Neural cell (in vitro differentiated cells): Measurements from ENCODE around the gene NLRX1. TPM values are rescaled to one million over a fixed set of nuclear protein-coding genes. Genes with fewer than 3 reads are reported as not detected.

Source experiments
- H2AFZ ChIP-seq: fragments of 200-600, 300-800 bp; sonication (generic), shearing (Covaris generic); 2 replicates; pipeline ENCODE4 v1.6.0; 2014; ENCODE audit warnings: low read depth, mild to moderate bottlenecking, antibody characterized with exemption, low read length, moderate library complexity
- H3F3A ChIP-seq: fragments of 200-600 bp; shearing (Covaris generic); 2 replicates; pipeline ENCODE4 v1.6.1; 2016; ENCODE audit warnings: mild to moderate bottlenecking, moderate library complexity, mixed read lengths, antibody characterized with exemption, low read length; ENCODE audit not compliant: insufficient read depth, poor library complexity, severe bottlenecking
- H3K27ac ChIP-seq: fragments of 200-600, 300-800 bp; sonication (generic), shearing (Covaris generic); 2 replicates; pipeline ENCODE4 v1.5.1; 2014; ENCODE audit warnings: mild to moderate bottlenecking, low read length, moderate library complexity
- H3K27me3 ChIP-seq: fragments of 300-800, 200-600 bp; sonication (generic), shearing (Covaris generic); 2 replicates; pipeline ENCODE4 v1.6.0; 2014; ENCODE audit warnings: mild to moderate bottlenecking, low read depth, low read length, moderate library complexity; ENCODE audit not compliant: insufficient read depth
- H3K36me3 ChIP-seq: fragments of 300-800, 200-600 bp; sonication (generic), shearing (Covaris generic); 2 replicates; pipeline ENCODE4 v1.5.1; 2014; ENCODE audit warnings: mild to moderate bottlenecking, antibody characterized with exemption, low read length, moderate library complexity; ENCODE audit not compliant: insufficient read depth
- H3K4me2 ChIP-seq: fragments of 300-800, 200-600 bp; sonication (generic), shearing (Covaris generic); 2 replicates; pipeline ENCODE4 v1.6.0; 2014; ENCODE audit warnings: mild to moderate bottlenecking, low read length
- H3K4me3 ChIP-seq: fragments of 300-800, 200-600 bp; sonication (generic), shearing (Covaris generic); 2 replicates; pipeline ENCODE4 v1.5.1; 2014; ENCODE audit warnings: mild to moderate bottlenecking, low read length, moderate library complexity
- H3K79me2 ChIP-seq: fragments of 200-600 bp; shearing (Covaris generic); replicated peaks from 2 replicates; pipeline ENCODE4 v1.6.0; 2014; ENCODE audit warnings: mild to moderate bottlenecking, low read length, moderate library complexity; ENCODE audit not compliant: insufficient read depth
- H3K9ac ChIP-seq: fragments of 300-800, 200-600 bp; sonication (generic), shearing (Covaris generic); 2 replicates; pipeline ENCODE4 v1.6.1; 2016; ENCODE audit warnings: mild to moderate bottlenecking, low read length, mixed read lengths
- H3K9me2 ChIP-seq: fragments of 200-600 bp; shearing (Covaris generic); 2 replicates; pipeline ENCODE4 v1.6.1; 2016; ENCODE audit warnings: mild to moderate bottlenecking, low read length, mixed read lengths; ENCODE audit not compliant: insufficient read depth
- H3K9me3 ChIP-seq: fragments of 200-600, 300-800 bp; sonication (generic), shearing (Covaris generic); 2 replicates; pipeline ENCODE4 v1.6.1; 2016; ENCODE audit warnings: mild to moderate bottlenecking, mixed run types, low read length, moderate library complexity, mixed read lengths
- H4K20me1 ChIP-seq: fragments of 200-600 bp; shearing (Covaris generic); 2 replicates; pipeline ENCODE4 v1.6.1; 2016; ENCODE audit warnings: mild to moderate bottlenecking, mixed run types; ENCODE audit not compliant: insufficient read depth
- EP300 ChIP-seq: fragments of 450-650 bp; conservative IDR thresholded peaks from 2 replicates; pipeline ENCODE4 v1.6.1; 2014; ENCODE audit warnings: antibody characterized with exemption, mild to moderate bottlenecking, moderate library complexity; ENCODE audit not compliant: poor library complexity, severe bottlenecking
- EZH2 ChIP-seq: fragments of 200-600, 300-800 bp; shearing (Covaris generic), sonication (generic); IDR thresholded peaks from 2 replicates; pipeline ENCODE4 v1.6.1; 2014; ENCODE audit warnings: antibody characterized with exemption, low read length, borderline replicate concordance, mild to moderate bottlenecking; ENCODE audit not compliant: insufficient read depth, poor library complexity, severe bottlenecking
- MXI1 ChIP-seq: fragments of 450-650 bp; conservative IDR thresholded peaks from 2 replicates; pipeline ENCODE4 v1.6.1; 2014; ENCODE audit warnings: antibody characterized with exemption, mild to moderate bottlenecking; ENCODE audit not compliant: poor library complexity, severe bottlenecking
- POLR2AphosphoS5 ChIP-seq: IDR thresholded peaks from 2 replicates; pipeline ENCODE4 v1.6.1; 2012
- RAD21 ChIP-seq: fragments of 450-650 bp; conservative IDR thresholded peaks from 2 replicates; pipeline ENCODE4 v1.6.1; 2014; ENCODE audit warnings: antibody characterized with exemption, mild to moderate bottlenecking, moderate library complexity
- SMC3 ChIP-seq: fragments of 450-650 bp; conservative IDR thresholded peaks from 2 replicates; pipeline ENCODE4 v1.6.1; 2014; ENCODE audit warnings: antibody characterized with exemption, mild to moderate bottlenecking, moderate library complexity; ENCODE audit not compliant: poor library complexity
- TAF1 ChIP-seq: IDR thresholded peaks from 2 replicates; pipeline ENCODE4 v1.6.1; 2012; ENCODE audit warnings: low read depth
- polyA plus RNA-seq: library from polyadenylated mRNA; depleted of rRNA; stranded (reverse); fragments of >200 nt; gene quantifications from 2 replicates; pipeline ENCODE4 v1.2.3, GENCODE V29; 2014
- TF ChIP-seq, protein P1 (sequence below): fragments of 450-650 bp; IDR thresholded peaks from 2 replicates; pipeline ENCODE4 v1.5.1; 2014; ENCODE audit warnings: antibody characterized with exemption, mild to moderate bottlenecking, moderate library complexity; ENCODE audit not compliant: poor library complexity, severe bottlenecking
- TF ChIP-seq, protein P2 (sequence below): IDR thresholded peaks from 2 replicates; pipeline ENCODE4 v1.6.1; 2012; ENCODE audit warnings: borderline replicate concordance

The NLRX1 gene
- polyA plus RNA-seq, 1 donor from 2014 or later = 1.6 TPM

DNA sequence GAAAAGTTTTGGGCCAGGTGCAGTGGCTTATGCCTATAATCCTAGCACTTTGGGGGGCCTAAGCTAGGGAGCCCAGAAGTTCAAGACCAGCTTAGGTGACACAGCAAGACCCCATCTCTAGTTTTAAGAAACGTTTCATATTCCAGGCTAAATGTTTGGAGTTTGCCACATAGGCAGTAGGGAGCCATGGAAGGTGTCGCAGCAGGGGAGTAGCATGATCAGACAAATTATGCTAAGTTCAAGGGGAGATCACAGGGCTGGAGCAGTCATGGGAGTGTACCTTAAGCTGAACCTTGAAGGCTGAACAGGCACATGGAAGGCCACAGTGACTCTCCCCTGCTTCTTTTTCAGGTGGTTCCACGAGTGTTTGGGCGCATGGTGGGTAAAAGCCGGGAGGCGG is 10.8 kb downstream of the NLRX1 start (continued):
- TF ChIP-seq, protein P1, sequence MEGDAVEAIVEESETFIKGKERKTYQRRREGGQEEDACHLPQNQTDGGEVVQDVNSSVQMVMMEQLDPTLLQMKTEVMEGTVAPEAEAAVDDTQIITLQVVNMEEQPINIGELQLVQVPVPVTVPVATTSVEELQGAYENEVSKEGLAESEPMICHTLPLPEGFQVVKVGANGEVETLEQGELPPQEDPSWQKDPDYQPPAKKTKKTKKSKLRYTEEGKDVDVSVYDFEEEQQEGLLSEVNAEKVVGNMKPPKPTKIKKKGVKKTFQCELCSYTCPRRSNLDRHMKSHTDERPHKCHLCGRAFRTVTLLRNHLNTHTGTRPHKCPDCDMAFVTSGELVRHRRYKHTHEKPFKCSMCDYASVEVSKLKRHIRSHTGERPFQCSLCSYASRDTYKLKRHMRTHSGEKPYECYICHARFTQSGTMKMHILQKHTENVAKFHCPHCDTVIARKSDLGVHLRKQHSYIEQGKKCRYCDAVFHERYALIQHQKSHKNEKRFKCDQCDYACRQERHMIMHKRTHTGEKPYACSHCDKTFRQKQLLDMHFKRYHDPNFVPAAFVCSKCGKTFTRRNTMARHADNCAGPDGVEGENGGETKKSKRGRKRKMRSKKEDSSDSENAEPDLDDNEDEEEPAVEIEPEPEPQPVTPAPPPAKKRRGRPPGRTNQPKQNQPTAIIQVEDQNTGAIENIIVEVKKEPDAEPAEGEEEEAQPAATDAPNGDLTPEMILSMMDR = no peak
- TF ChIP-seq TAF1 = no peak

DNA sequence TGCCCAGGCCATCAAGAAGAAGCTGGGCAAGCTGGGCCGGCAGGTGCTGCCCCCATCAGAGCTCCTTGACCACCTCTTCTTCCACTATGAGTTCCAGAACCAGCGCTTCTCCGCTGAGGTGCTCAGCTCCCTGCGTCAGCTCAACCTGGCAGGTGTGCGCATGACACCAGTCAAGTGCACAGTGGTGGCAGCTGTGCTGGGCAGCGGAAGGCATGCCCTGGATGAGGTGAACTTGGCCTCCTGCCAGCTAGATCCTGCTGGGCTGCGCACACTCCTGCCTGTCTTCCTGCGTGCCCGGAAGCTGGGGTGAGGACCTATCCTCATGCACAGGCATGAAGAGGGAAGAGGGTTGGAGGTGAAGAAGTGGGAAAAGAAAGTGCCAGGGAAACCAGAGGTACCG is 11.5 kb downstream of the NLRX1 start:
- Histone ChIP-seq H3K9ac (no peak overlapping the region), H2AFZ (no peak overlapping the region), H3K36me3 (no peaks in the 10 kb centered on the region), H3K4me3 (no peak overlapping the region), H3K4me2 (no peak overlapping the region), H3K9me2 (no peaks in the 10 kb centered on the region), H3K9me3 (no peaks in the 10 kb centered on the region), H3K79me2 (no peaks in the 10 kb centered on the region), H3K27ac (no peak overlapping the region), H3K27me3 (no peaks in the 10 kb centered on the region), H4K20me1 (no peaks in the 10 kb centered on the region), H3F3A (no peaks in the 10 kb centered on the region)
- TF ChIP-seq SMC3 (no peak), POLR2AphosphoS5 (no peak), EP300 (no peak), RAD21 (no peak), TAF1 (no peak), MXI1 (no peak), EZH2 (no peak)
- TF ChIP-seq, protein P2, sequence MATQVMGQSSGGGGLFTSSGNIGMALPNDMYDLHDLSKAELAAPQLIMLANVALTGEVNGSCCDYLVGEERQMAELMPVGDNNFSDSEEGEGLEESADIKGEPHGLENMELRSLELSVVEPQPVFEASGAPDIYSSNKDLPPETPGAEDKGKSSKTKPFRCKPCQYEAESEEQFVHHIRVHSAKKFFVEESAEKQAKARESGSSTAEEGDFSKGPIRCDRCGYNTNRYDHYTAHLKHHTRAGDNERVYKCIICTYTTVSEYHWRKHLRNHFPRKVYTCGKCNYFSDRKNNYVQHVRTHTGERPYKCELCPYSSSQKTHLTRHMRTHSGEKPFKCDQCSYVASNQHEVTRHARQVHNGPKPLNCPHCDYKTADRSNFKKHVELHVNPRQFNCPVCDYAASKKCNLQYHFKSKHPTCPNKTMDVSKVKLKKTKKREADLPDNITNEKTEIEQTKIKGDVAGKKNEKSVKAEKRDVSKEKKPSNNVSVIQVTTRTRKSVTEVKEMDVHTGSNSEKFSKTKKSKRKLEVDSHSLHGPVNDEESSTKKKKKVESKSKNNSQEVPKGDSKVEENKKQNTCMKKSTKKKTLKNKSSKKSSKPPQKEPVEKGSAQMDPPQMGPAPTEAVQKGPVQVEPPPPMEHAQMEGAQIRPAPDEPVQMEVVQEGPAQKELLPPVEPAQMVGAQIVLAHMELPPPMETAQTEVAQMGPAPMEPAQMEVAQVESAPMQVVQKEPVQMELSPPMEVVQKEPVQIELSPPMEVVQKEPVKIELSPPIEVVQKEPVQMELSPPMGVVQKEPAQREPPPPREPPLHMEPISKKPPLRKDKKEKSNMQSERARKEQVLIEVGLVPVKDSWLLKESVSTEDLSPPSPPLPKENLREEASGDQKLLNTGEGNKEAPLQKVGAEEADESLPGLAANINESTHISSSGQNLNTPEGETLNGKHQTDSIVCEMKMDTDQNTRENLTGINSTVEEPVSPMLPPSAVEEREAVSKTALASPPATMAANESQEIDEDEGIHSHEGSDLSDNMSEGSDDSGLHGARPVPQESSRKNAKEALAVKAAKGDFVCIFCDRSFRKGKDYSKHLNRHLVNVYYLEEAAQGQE = no peak
- TF ChIP-seq, protein P1 = no peak
